Right atrium auricular region (tissue), 2 donors: ENCODE results near the gene JHY. TPM values are rescaled to one million over a fixed set of nuclear protein-coding genes. Genes with fewer than 3 reads are reported as not detected.

Experiments used
- DNase-seq: peaks from one replicate; pipeline ENCODE4 v3.0.0-alpha.2; 2019; ENCODE audit warnings: low spot score
- H3K27ac ChIP-seq, 2 donors: fragments of 200-600 bp; sonication (generic); 1 replicate in 1 of 2; 2 replicates in 1 of 2; pipeline ENCODE4 v1.5.1; 2016 to 2019
- H3K27me3 ChIP-seq, 2 donors: fragments of 200-600 bp; sonication (generic); one replicate each; pipeline versions ENCODE4 v1.5.1 to v1.6.0; 2017 to 2019
- H3K36me3 ChIP-seq: fragments of 200-600 bp; sonication (generic); one replicate; pipeline ENCODE4 v1.5.1; 2016
- H3K4me1 ChIP-seq, 2 donors: fragments of 200-600 bp; sonication (generic); one replicate each; pipeline versions ENCODE4 v1.5.1 to v1.6.0; 2017 to 2019
- H3K4me3 ChIP-seq, 2 donors: fragments of 200-600 bp; sonication (generic); 1 replicate in 1 of 2; 2 replicates in 1 of 2; pipeline ENCODE4 v1.5.1; 2017 to 2019; ENCODE audit warnings: mild to moderate bottlenecking in 1 of 2, moderate library complexity in 1 of 2
- H3K9me3 ChIP-seq, 2 donors: fragments of 200-600 bp; sonication (generic); one replicate each; pipeline ENCODE4 v1.5.1; 2019
- CTCF ChIP-seq, 2 donors: fragments of 200-600 bp; sonication (generic); IDR thresholded peaks; one replicate each; pipeline ENCODE4 v1.5.1; 2019; ENCODE audit warnings: antibody characterized with exemption in 2 of 2
- total RNA-seq, 2 donors: library from RNA; depleted of rRNA; stranded (reverse); fragments of >200 nt; gene quantifications; one replicate each; pipeline ENCODE4 v1.1.0, GENCODE V29; 2016

JHY gene
- total RNA-seq, 2 donors from 2014 or later, result 3.5 TPM

GRCh38 chr11:122963961-122964360, 81.4 kb downstream of the JHY start:
- Histone ChIP-seq H3K36me3 (no peaks in the 10 kb centered on the region), H3K27me3 (no peaks in the 10 kb centered on the region), H3K4me3 (no peak overlapping the region), H3K27ac (no peak overlapping the region), H3K4me1 (no peaks in the 10 kb centered on the region), H3K9me3 (no peaks in the 10 kb centered on the region)
- no peak for TF ChIP-seq CTCF (IDR thresholded peaks at IDR 0.05)
- no peak for DNase-seq

DNA sequence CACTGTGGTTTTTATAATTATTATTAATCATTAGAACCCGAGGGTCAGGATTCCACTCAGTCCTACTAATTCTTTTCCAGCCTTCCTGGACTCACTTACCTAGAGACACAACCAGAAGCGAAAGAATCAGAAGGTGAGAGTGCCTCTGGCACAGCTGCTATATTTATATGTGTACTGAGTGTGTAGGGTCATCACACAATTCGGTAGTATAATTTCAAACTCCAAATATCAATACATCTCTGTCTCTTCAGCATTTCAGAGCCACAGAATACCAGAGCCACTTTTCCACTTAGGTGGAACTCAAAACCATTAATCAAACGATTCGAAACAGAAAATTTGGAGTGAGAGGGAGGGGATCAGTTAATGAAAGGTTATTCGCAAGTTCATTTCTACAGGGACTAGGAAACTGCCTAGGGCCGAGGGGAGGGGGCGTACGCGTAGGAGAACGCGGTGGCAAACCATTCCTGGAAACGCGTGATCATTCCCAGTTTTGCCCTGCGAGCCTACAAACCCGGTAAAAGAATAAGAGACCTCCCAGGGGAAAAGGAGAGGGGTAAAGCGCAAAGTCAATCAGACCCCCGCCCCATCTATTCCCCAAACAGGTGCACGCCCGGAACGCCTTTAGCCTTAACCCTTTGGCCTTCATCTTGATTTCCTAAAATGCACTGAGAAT, 93.6 kb downstream of the JHY start:
- no peak overlapping the region for H3K4me3 ChIP-seq
- H3K27me3 ChIP-seq, result peaks cover 32 to 40% of the 10 kb centered on the region in 2 donors
- H3K4me1 ChIP-seq, result peaks cover 0 to 17% of the 10 kb centered on the region in 2 donors
- TF ChIP-seq CTCF (IDR thresholded peaks at IDR 0.05), result no peak
- no peak overlapping the region for H3K27ac ChIP-seq
- no peaks in the 10 kb centered on the region for H3K36me3 ChIP-seq
- H3K9me3 ChIP-seq, result no peaks in the 10 kb centered on the region
- no peak for DNase-seq

- H3K9me3 ChIP-seq, result no peaks in the 10 kb centered on the region
- DNase-seq, result no peak
- H3K27ac ChIP-seq, result no peak overlapping the region
- peaks cover 0 to 17% of the 10 kb centered on the region in 2 donors for H3K4me1 ChIP-seq
- peak overlapping the region in 1 of 2 donors; percentile 26 for H3K4me3 ChIP-seq
- no peak for TF ChIP-seq CTCF (IDR thresholded peaks at IDR 0.05)
- peaks cover 32 to 46% of the 10 kb centered on the region in 2 donors for H3K27me3 ChIP-seq
- no peaks in the 10 kb centered on the region for H3K36me3 ChIP-seq
Measured at GRCh38 chr11:122976734-122977469, 94.3 kb downstream of the JHY start.

GRCh38 chr11:122977470-122978298, 95.1 kb downstream of the JHY start:
- Histone ChIP-seq H3K27ac (no peak overlapping the region), H3K27me3 (peaks cover 32 to 46% of the 10 kb centered on the region in 2 donors), H3K4me1 (peaks cover 0 to 17% of the 10 kb centered on the region in 2 donors), H3K4me3 (peak overlapping the region in 1 of 2 donors; percentile 26), H3K36me3 (no peaks in the 10 kb centered on the region), H3K9me3 (no peaks in the 10 kb centered on the region)
- no peak for DNase-seq
- TF ChIP-seq CTCF (IDR thresholded peaks at IDR 0.05), result no peak

GRCh38 chr11:122978299-122978620, 95.7 kb downstream of the JHY start:
- no peaks in the 10 kb centered on the region for H3K36me3 ChIP-seq
- DNase-seq, result no peak
- TF ChIP-seq CTCF (IDR thresholded peaks at IDR 0.05), result no peak
- H3K27me3 ChIP-seq, result peaks cover 34 to 46% of the 10 kb centered on the region in 2 donors
- H3K27ac ChIP-seq, result no peak overlapping the region
- no peaks in the 10 kb centered on the region for H3K9me3 ChIP-seq
- H3K4me1 ChIP-seq, result peaks cover 0 to 17% of the 10 kb centered on the region in 2 donors
- no peak overlapping the region for H3K4me3 ChIP-seq
